ENCODE measurements around the gene SPEF1.

DNA sequence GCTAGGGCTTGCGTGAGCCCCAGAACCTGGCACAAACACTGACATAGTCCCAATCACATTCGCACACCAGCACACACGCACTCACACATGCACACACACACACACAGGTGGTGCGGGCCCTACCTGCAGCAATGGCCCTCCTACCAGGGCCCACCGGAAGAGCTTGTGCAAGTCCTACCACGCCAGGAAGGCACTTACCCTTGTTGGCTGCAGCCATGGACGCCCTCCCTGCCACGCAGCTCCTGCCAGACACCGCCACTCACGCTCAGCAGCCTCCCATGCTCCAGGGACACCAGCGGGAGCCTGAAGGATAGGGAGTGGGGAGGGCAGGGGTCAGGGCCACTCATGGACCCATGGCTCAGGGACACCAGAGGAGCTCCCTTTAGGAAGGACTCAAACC is 21.4 kb downstream of the SPEF1 start:
- TF ChIP-seq POLR2A (IDR thresholded peaks at IDR 0.05; ENCODE audit: low read length) (no peak), GATA1 (IDR thresholded peaks at IDR 0.05; ENCODE audit: low read depth, low read length) (no peak)
